Measurements from ENCODE around the gene SIRT5.

DNA sequence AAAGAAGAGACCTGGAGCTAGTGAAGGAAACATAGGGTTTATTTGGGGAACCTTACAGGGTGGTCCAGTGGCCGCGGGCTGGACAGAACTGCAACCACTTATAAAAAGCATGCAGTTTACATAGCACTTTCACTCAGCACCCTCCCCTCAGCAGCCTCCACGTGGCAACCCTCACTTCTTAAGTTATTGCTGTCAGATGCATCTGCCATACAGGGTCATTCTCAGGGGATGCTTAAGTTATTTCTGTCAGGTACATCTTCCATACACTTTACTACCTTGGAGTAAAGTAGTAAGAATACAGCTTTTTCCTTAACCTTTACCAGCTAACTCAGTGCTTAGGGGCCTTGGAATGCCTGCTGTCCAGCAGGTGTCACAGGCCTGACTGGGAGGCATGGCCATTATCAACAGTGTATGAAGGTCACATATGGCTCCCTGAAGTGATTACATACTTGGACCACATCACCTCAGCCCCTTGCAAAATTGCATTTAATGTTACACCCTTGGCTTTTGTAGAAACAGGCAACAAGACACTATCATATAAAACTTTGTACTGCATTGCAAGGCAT lies 38.7 kb downstream of the SIRT5 start:
- no peak for TF ChIP-seq POLR2AphosphoS5 (IDR thresholded peaks at IDR 0.05; ENCODE audit: low read depth)
- no peak for TF ChIP-seq CTCF (IDR thresholded peaks at IDR 0.05; ENCODE audit: insufficient read depth, low read length)

Data from HL-60 (cell line).